H1 (cell line): ENCODE results near the gene HDAC7.

Experiments used
- CREB1 ChIP-seq: IDR thresholded peaks from 2 replicates; pipeline ENCODE4 v1.6.1; 2012; ENCODE audit warnings: inconsistent platforms
- RAD21 ChIP-seq, 2 experiments: IDR thresholded peaks in 1 of 2; conservative IDR thresholded peaks in 1 of 2; 2 replicates each; pipeline ENCODE4 v1.6.1; 2011; ENCODE audit warnings: low read depth in 2 of 2, low read length in 2 of 2, improper control_type of control experiment in 1 of 2, inconsistent platforms in 1 of 2, mild to moderate bottlenecking in 1 of 2, moderate library complexity in 1 of 2
- SAP30 ChIP-seq: fragments of 300-600 bp; sonication (generic); IDR thresholded peaks from 2 replicates; pipeline ENCODE4 v1.7.1; 2012; ENCODE audit warnings: low read length, moderate library complexity, mild to moderate bottlenecking, inconsistent platforms; ENCODE audit not compliant: insufficient read depth, insufficient replicate concordance
- SIN3A ChIP-seq, 2 experiments: IDR thresholded peaks in 1 of 2; conservative IDR thresholded peaks in 1 of 2; 2 replicates each; pipeline ENCODE4 v1.6.1; 2011 to 2012; ENCODE audit warnings: low read length in 2 of 2, improper control_type of control experiment in 1 of 2, low read depth in 1 of 2, mild to moderate bottlenecking in 1 of 2
- TF ChIP-seq, protein P1 (sequence below), 3 experiments: IDR thresholded peaks; 1 replicate in 2 of 3; 2 replicates in 1 of 3; pipeline versions ENCODE4 v1.5.1 to v1.6.1; 2011; ENCODE audit warnings: low read length in 3 of 3, mild to moderate bottlenecking in 3 of 3, inconsistent platforms in 2 of 3, low read depth in 1 of 3, moderate library complexity in 1 of 3; ENCODE audit not compliant: insufficient read depth in 1 of 3; ENCODE audit errors: control extremely low read depth in 1 of 3

DNA sequence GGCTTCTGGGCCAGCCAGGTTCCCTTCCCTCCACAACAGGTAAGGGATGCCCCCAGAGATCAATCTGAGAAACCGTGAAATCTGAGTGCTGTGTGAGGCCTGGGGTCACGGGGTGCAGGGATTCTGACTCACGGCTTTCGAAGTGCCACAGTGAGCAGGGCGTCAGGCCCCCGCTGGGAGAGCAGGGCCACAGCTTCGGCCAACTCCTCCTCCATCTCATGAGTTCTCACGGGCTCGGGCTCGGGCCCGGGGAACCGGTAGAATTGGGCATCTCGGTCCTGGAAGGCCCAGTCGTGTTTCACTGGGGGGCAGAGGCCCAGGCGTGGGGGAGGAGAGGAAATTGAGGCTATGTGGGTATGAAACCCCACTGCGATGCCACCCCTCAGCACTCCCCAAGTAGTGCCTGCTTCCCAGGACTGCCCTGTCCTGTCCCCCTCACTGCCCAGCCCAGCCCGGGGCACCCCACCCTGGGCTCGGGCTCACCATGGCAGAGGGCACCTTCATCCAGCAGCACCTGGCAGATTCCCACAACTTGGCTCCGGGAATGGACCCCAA is 68.7 kb downstream of the HDAC7 start:
- TF ChIP-seq SAP30 (no peak), CREB1 (no peak), SIN3A (conservative IDR thresholded peaks at IDR 0.05 in 1 of 2, IDR thresholded peaks at IDR 0.05 in 1 of 2; ENCODE audit: low read depth in 1 of 2, low read length in 2 of 2) (no peak), RAD21 (IDR thresholded peaks at IDR 0.05 in 1 of 2, conservative IDR thresholded peaks at IDR 0.05 in 1 of 2; ENCODE audit: low read depth in 2 of 2, low read length in 2 of 2) (no peak)
- TF ChIP-seq, protein P1, sequence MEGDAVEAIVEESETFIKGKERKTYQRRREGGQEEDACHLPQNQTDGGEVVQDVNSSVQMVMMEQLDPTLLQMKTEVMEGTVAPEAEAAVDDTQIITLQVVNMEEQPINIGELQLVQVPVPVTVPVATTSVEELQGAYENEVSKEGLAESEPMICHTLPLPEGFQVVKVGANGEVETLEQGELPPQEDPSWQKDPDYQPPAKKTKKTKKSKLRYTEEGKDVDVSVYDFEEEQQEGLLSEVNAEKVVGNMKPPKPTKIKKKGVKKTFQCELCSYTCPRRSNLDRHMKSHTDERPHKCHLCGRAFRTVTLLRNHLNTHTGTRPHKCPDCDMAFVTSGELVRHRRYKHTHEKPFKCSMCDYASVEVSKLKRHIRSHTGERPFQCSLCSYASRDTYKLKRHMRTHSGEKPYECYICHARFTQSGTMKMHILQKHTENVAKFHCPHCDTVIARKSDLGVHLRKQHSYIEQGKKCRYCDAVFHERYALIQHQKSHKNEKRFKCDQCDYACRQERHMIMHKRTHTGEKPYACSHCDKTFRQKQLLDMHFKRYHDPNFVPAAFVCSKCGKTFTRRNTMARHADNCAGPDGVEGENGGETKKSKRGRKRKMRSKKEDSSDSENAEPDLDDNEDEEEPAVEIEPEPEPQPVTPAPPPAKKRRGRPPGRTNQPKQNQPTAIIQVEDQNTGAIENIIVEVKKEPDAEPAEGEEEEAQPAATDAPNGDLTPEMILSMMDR (IDR thresholded peaks at IDR 0.05; ENCODE audit: control extremely low read depth in 1 of 3, insufficient read depth in 1 of 3, low read depth in 1 of 3, low read length in 3 of 3), result no peak
